Measurements from ENCODE around the gene SYK.

- TF ChIP-seq CTCF (IDR thresholded peaks at IDR 0.05) (no peak), POLR2A (IDR thresholded peaks at IDR 0.05) (no peak)
These were observed 82.0 kb downstream of the SYK start for GRCh38 chr9:90883661-90884060.
